Measurements from ENCODE around the gene DDX56. TPM values are rescaled to one million over a fixed set of nuclear protein-coding genes. Genes with fewer than 3 reads are reported as not detected.

The DDX56 gene
- total and polyA plus RNA-seq, 9 of the 15 experiments (the other 6 are each of a cell fraction or from before 2014, with no cell fraction given): 33.0 to 145 (median 102) TPM

GRCh38 chr7:44561962-44562621, 11.6 kb downstream of the DDX56 start (continued):
- TF ChIP-seq DPF2 (IDR thresholded peaks at IDR 0.05) (peak; percentile 75), SRF (CRISPR knock-in tag; IDR thresholded peaks at IDR 0.05) (no peak), ZBTB40 (IDR thresholded peaks at IDR 0.05) (0 out of 2 replicates have a peak, but pooled peaks have one; percentile 42), ZBTB40 (CRISPR knock-in tag; IDR thresholded peaks at IDR 0.05) (no peak), ARID1B (IDR thresholded peaks at IDR 0.05) (peak; percentile 72), MAFK (IDR thresholded peaks at IDR 0.05; ENCODE audit: low read length) (peak; percentile 79), U2AF1 (optimal IDR thresholded peaks at IDR 0.05; ENCODE audit: low read depth, low read length) (no peak), SUPT5H (IDR thresholded peaks at IDR 0.05) (peak; percentile 35), BDP1 (IDR thresholded peaks at IDR 0.05; ENCODE audit: insufficient read depth, insufficient read length) (no peak), AFF1 (IDR thresholded peaks at IDR 0.05; ENCODE audit: low read depth in 1 of 2, partially characterized antibody in 2 of 2) (no peak), ZNF445 (CRISPR knock-in tag; IDR thresholded peaks at IDR 0.05; ENCODE audit: low read depth) (no peak), GTF2A2 (tag; IDR thresholded peaks at IDR 0.05) (no peak), NFIX (CRISPR knock-in tag; IDR thresholded peaks at IDR 0.05; ENCODE audit: low read depth) (no peak), EZH2 (IDR thresholded peaks at IDR 0.05; ENCODE audit: borderline replicate concordance, low read depth, low read length) (no peak), BRF1 (IDR thresholded peaks at IDR 0.05; ENCODE audit: borderline replicate concordance, extremely low read depth, insufficient read length) (no peak), ZFX (CRISPR knock-in tag; IDR thresholded peaks at IDR 0.05) (no peak), PHF21A (IDR thresholded peaks at IDR 0.05; ENCODE audit: borderline replicate concordance, low read depth) (no peak)
